ENCODE data around the gene C9. TPM values are rescaled to one million over a fixed set of nuclear protein-coding genes. Genes with fewer than 3 reads are reported as not detected.
"Not testable (repeated sequence)": the region's sequence is repeated elsewhere in the genome, so short reads cannot be mapped to it uniquely, and the experiment has no call there.

C9 gene
- total and polyA plus RNA-seq, 3 donors from 2014 or later, result 0.16 to 0.95 (median 0.74) TPM

GRCh38 chr5:39331861-39332381 is 32.4 kb downstream of the C9 start:
- Histone ChIP-seq H3K27me3 (no peaks in the 10 kb centered on the region), H3K27ac (no peak overlapping the region), H3K4me1 (no peaks in the 10 kb centered on the region), H3K36me3 (ENCODE audit: low read depth, missing control alignments) (no peaks in the 10 kb centered on the region), H3K9me3 (no peaks in the 10 kb centered on the region), H3K4me3 (no peak overlapping the region)
- no peak for DNase-seq
- intact Hi-C loops (cut with DNase I; ENCODE audit: low total_unique reads), result no loop called here
- WGBS, 2 donors, result 65 to 76% methylated on average over 2 of the region's 2 CpGs
- TF ChIP-seq CTCF (IDR thresholded peaks at IDR 0.05), result no peak
- TF ChIP-seq POLR2A (IDR thresholded peaks at IDR 0.05), result no peak

GRCh38 chr5:39328731-39329130 is 35.6 kb downstream of the C9 start:
- Histone ChIP-seq H3K27ac (no peak overlapping the region), H3K9me3 (no peaks in the 10 kb centered on the region), H3K36me3 (ENCODE audit: low read depth, missing control alignments) (no peaks in the 10 kb centered on the region), H3K4me1 (no peaks in the 10 kb centered on the region), H3K27me3 (no peaks in the 10 kb centered on the region), H3K4me3 (no peak overlapping the region)
- intact Hi-C loops (cut with DNase I; ENCODE audit: low total_unique reads), result no loop called here
- no peak for TF ChIP-seq CTCF (IDR thresholded peaks at IDR 0.05)
- 88 to 92% methylated on average over 1 of the region's 1 CpG for WGBS, 2 donors
- no peak for DNase-seq

GRCh38 chr5:39323542-39323941 is 40.8 kb downstream of the C9 start:
- H3K27me3 ChIP-seq, result no peaks in the 10 kb centered on the region
- no peak overlapping the region for H3K4me3 ChIP-seq
- no peak for DNase-seq
- WGBS, 2 donors, result 45 to 80% methylated on average over 3 of the region's 3 CpGs
- H3K27ac ChIP-seq, result no peak overlapping the region
- H3K36me3 ChIP-seq (ENCODE audit: low read depth, missing control alignments), result no peaks in the 10 kb centered on the region
- H3K4me1 ChIP-seq, result no peaks in the 10 kb centered on the region
- no peaks in the 10 kb centered on the region for H3K9me3 ChIP-seq
- TF ChIP-seq POLR2A (IDR thresholded peaks at IDR 0.05) (no peak), CTCF (IDR thresholded peaks at IDR 0.05) (no peak)
- intact Hi-C loops (cut with DNase I; ENCODE audit: low total_unique reads), result no loop called here

DNA sequence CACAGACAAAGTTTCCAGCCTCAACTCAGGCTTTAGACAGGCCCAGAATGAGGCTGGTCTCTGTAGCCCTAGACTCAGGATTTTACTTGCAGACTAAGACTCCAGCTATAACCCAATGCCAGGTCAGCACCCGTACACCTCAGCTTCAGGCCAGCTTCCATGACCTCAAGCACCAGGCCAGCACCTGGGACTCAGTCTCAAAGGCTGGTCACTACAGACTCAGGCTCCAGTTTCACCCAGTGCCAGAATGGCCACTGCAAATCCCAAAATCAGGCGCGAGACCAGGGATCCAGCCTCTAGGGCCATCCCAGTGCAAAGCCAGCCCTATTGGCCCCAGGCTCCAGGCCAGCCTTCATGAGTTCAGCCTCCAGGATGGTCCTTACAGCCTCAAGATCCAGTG is 44.9 kb downstream of the C9 start:
- Histone ChIP-seq H3K27ac (no peak overlapping the region), H3K4me1 (no peaks in the 10 kb centered on the region), H3K4me3 (no peak overlapping the region), H3K9me3 (no peaks in the 10 kb centered on the region), H3K27me3 (no peaks in the 10 kb centered on the region), H3K36me3 (ENCODE audit: low read depth, missing control alignments) (no peaks in the 10 kb centered on the region)
- intact Hi-C loops (cut with DNase I; ENCODE audit: low total_unique reads), result no loop called here
- DNase-seq, result no peak
- 84 to 88% methylated on average over 1 to 3 of the region's 3 CpGs for WGBS, 2 donors
- TF ChIP-seq POLR2A (IDR thresholded peaks at IDR 0.05), result no peak
- no peak for TF ChIP-seq CTCF (IDR thresholded peaks at IDR 0.05)

- H3K4me3 ChIP-seq; H3K9me3 ChIP-seq; H3K4me1 ChIP-seq; H3K27ac ChIP-seq; DNase-seq; H3K27me3 ChIP-seq; intact Hi-C loops (cut with DNase I; ENCODE audit: low total_unique reads); H3K36me3 ChIP-seq (ENCODE audit: low read depth, missing control alignments): not testable (repeated sequence)
- 86 to 91% methylated on average over 3 of the region's 3 CpGs for WGBS, 2 donors
Observed at GRCh38 chr5:39316464-39316863, 47.8 kb downstream of the C9 start.

Measured in testis (tissue), 3 donors.